ENCODE results near the gene CCDC142. TPM values are rescaled to one million over a fixed set of nuclear protein-coding genes. Genes with fewer than 3 reads are reported as not detected.

Gene CCDC142
- total and polyA plus RNA-seq, 2 experiments from 2014 or later: 5.1 to 12.3 TPM

DNA sequence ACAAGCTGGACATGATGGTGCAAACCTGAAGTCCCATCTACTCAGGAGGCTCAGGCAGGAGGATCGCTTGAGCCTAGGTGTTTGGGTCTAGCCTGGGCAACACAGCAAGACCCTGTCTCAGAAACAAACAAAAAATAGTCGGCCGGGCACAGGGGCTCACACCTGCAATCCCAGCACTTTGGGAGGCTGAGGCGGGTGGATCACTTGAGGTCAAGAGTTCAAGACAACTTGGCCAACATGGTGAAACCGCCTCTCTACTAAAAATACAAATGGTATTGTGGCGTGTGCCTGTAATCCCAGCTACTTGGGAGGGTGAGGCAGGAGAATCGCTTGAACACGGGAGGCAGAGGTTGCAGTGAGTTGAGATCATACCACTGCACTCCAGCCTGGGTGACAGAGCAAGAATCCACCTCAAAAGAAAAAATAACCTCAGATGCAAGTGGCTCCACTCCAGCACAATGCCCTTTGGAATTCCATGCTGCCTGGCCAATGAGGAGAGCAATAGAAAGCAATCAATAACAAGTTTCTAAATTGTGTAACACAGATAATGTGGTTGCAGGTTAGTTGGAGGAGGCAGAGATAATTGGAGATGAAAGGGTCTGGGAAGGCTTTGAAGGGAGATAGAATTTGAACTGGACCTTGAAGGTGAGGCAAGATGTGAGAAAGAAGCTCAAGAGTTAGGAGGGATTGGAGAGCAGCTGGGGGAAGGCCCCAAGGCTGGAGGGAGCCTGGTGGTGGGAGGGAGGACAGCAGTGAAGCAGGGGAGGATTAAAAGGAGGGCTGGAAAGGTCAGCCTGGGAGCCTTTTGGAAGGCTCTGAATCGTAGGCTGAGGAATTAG lies 6.1 kb upstream of the CCDC142 start (continued):
- TF ChIP-seq, protein P1, sequence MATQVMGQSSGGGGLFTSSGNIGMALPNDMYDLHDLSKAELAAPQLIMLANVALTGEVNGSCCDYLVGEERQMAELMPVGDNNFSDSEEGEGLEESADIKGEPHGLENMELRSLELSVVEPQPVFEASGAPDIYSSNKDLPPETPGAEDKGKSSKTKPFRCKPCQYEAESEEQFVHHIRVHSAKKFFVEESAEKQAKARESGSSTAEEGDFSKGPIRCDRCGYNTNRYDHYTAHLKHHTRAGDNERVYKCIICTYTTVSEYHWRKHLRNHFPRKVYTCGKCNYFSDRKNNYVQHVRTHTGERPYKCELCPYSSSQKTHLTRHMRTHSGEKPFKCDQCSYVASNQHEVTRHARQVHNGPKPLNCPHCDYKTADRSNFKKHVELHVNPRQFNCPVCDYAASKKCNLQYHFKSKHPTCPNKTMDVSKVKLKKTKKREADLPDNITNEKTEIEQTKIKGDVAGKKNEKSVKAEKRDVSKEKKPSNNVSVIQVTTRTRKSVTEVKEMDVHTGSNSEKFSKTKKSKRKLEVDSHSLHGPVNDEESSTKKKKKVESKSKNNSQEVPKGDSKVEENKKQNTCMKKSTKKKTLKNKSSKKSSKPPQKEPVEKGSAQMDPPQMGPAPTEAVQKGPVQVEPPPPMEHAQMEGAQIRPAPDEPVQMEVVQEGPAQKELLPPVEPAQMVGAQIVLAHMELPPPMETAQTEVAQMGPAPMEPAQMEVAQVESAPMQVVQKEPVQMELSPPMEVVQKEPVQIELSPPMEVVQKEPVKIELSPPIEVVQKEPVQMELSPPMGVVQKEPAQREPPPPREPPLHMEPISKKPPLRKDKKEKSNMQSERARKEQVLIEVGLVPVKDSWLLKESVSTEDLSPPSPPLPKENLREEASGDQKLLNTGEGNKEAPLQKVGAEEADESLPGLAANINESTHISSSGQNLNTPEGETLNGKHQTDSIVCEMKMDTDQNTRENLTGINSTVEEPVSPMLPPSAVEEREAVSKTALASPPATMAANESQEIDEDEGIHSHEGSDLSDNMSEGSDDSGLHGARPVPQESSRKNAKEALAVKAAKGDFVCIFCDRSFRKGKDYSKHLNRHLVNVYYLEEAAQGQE (IDR thresholded peaks at IDR 0.05; ENCODE audit: unreplicated experiment): no peak
- no peak for TF ChIP-seq ZNF114 (CRISPR knock-in tag; IDR thresholded peaks at IDR 0.05)

DNA sequence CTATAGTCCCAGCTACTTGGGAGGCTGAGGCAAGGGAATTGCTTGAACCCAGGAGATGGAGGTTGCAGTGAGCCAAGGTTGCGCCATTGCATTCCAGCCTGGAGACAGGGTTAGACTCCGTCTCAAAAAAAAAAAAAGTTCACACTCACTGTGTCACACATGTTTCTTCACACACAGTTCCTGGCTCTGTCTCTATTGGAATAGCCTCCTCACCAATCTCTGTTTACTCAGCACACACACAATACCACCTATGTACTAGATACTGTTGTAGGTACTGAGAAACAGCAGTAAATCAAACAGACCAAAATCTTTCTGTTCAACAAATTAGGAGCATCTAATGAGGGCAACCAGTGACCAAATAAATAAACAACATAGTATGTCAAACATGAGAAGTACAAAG lies 3.3 kb upstream of the CCDC142 start:
- H3K27ac Mint-ChIP-seq: no peak overlapping the region
- Histone ChIP-seq H3K27ac (ENCODE audit: low read depth) (no peak overlapping the region), H3K36me3 (ENCODE audit: insufficient read depth) (no peaks in the 10 kb centered on the region; the same call in 1 of the 2 replicates), H3K79me2 (replicated peaks; ENCODE audit: insufficient read depth) (peaks cover 11% of the 10 kb centered on the region), H3F3A (replicated peaks; ENCODE audit: low read depth) (no peaks in the 10 kb centered on the region), H3K4me3 (no peak overlapping the region), H3K9me2 (ENCODE audit: insufficient read depth) (no peaks in the 10 kb centered on the region), H3K4me2 (no peak overlapping the region), H3K4me1 (ENCODE audit: insufficient read depth) (peaks cover 5% of the 10 kb centered on the region; the same call in 1 of the 2 replicates), H2AFZ (no peak overlapping the region), H3K27me3 (ENCODE audit: insufficient read depth) (no peaks in the 10 kb centered on the region), H4K20me1 (replicated peaks; ENCODE audit: insufficient read depth) (peaks cover 7% of the 10 kb centered on the region; the same call in 1 of the 2 replicates)
- H3K9me3 Mint-ChIP-seq: no peaks in the 10 kb centered on the region; the same call in 2 of the 3 replicates
- no peak overlapping the region; the same call in 2 of the 3 replicates for H3K4me3 Mint-ChIP-seq
- no peak for ATAC-seq
- peaks cover 32% of the 10 kb centered on the region for H3K36me3 Mint-ChIP-seq (ENCODE audit: low read depth)
- DNase-seq (ENCODE audit: low spot score): no peak
- peaks cover 3% of the 10 kb centered on the region for H3K4me1 Mint-ChIP-seq
- peaks cover 11% of the 10 kb centered on the region for H3K27me3 Mint-ChIP-seq (ENCODE audit: insufficient read depth, low read depth, poor library complexity)
- TF ChIP-seq ZNF331 (CRISPR knock-in tag; IDR thresholded peaks at IDR 0.05; ENCODE audit: low read depth) (no peak), POLR2AphosphoS5 (IDR thresholded peaks at IDR 0.05; ENCODE audit: low read depth) (no peak), JUNB (IDR thresholded peaks at IDR 0.05; ENCODE audit: unreplicated experiment) (no peak), EZH2 (IDR thresholded peaks at IDR 0.05; ENCODE audit: low read depth, unreplicated experiment) (no peak), CREB1 (CRISPR knock-in tag; IDR thresholded peaks at IDR 0.05; ENCODE audit: low read depth) (no peak), NANOG (IDR thresholded peaks at IDR 0.05; ENCODE audit: borderline replicate concordance) (no peak), STAT1 (IDR thresholded peaks at IDR 0.05; ENCODE audit: unreplicated experiment) (no peak)
- TF ChIP-seq, protein P2, sequence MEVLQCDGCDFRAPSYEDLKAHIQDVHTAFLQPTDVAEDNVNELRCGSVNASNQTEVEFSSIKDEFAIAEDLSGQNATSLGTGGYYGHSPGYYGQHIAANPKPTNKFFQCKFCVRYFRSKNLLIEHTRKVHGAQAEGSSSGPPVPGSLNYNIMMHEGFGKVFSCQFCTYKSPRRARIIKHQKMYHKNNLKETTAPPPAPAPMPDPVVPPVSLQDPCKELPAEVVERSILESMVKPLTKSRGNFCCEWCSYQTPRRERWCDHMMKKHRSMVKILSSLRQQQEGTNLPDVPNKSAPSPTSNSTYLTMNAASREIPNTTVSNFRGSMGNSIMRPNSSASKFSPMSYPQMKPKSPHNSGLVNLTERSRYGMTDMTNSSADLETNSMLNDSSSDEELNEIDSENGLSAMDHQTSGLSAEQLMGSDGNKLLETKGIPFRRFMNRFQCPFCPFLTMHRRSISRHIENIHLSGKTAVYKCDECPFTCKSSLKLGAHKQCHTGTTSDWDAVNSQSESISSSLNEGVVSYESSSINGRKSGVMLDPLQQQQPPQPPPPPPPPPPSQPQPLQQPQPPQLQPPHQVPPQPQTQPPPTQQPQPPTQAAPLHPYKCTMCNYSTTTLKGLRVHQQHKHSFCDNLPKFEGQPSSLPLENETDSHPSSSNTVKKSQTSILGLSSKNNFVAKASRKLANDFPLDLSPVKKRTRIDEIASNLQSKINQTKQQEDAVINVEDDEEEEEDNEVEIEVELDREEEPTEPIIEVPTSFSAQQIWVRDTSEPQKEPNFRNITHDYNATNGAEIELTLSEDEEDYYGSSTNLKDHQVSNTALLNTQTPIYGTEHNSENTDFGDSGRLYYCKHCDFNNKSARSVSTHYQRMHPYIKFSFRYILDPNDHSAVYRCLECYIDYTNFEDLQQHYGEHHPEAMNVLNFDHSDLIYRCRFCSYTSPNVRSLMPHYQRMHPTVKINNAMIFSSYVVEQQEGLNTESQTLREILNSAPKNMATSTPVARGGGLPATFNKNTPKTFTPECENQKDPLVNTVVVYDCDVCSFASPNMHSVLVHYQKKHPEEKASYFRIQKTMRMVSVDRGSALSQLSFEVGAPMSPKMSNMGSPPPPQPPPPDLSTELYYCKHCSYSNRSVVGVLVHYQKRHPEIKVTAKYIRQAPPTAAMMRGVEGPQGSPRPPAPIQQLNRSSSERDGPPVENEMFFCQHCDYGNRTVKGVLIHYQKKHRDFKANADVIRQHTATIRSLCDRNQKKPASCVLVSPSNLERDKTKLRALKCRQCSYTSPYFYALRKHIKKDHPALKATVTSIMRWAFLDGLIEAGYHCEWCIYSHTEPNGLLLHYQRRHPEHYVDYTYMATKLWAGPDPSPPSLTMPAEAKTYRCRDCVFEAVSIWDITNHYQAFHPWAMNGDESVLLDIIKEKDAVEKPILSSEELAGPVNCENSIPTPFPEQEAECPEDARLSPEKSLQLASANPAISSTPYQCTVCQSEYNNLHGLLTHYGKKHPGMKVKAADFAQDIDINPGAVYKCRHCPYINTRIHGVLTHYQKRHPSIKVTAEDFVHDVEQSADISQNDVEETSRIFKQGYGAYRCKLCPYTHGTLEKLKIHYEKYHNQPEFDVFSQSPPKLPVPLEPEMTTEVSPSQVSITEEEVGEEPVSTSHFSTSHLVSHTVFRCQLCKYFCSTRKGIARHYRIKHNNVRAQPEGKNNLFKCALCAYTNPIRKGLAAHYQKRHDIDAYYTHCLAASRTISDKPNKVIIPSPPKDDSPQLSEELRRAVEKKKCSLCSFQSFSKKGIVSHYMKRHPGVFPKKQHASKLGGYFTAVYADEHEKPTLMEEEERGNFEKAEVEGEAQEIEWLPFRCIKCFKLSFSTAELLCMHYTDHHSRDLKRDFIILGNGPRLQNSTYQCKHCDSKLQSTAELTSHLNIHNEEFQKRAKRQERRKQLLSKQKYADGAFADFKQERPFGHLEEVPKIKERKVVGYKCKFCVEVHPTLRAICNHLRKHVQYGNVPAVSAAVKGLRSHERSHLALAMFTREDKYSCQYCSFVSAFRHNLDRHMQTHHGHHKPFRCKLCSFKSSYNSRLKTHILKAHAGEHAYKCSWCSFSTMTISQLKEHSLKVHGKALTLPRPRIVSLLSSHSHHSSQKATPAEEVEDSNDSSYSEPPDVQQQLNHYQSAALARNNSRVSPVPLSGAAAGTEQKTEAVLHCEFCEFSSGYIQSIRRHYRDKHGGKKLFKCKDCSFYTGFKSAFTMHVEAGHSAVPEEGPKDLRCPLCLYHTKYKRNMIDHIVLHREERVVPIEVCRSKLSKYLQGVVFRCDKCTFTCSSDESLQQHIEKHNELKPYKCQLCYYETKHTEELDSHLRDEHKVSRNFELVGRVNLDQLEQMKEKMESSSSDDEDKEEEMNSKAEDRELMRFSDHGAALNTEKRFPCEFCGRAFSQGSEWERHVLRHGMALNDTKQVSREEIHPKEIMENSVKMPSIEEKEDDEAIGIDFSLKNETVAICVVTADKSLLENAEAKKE (CRISPR knock-in tag; IDR thresholded peaks at IDR 0.05): no peak
- TF ChIP-seq, protein P3, sequence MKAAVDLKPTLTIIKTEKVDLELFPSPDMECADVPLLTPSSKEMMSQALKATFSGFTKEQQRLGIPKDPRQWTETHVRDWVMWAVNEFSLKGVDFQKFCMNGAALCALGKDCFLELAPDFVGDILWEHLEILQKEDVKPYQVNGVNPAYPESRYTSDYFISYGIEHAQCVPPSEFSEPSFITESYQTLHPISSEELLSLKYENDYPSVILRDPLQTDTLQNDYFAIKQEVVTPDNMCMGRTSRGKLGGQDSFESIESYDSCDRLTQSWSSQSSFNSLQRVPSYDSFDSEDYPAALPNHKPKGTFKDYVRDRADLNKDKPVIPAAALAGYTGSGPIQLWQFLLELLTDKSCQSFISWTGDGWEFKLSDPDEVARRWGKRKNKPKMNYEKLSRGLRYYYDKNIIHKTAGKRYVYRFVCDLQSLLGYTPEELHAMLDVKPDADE (IDR thresholded peaks at IDR 0.05): no peak
- TF ChIP-seq, protein P4, sequence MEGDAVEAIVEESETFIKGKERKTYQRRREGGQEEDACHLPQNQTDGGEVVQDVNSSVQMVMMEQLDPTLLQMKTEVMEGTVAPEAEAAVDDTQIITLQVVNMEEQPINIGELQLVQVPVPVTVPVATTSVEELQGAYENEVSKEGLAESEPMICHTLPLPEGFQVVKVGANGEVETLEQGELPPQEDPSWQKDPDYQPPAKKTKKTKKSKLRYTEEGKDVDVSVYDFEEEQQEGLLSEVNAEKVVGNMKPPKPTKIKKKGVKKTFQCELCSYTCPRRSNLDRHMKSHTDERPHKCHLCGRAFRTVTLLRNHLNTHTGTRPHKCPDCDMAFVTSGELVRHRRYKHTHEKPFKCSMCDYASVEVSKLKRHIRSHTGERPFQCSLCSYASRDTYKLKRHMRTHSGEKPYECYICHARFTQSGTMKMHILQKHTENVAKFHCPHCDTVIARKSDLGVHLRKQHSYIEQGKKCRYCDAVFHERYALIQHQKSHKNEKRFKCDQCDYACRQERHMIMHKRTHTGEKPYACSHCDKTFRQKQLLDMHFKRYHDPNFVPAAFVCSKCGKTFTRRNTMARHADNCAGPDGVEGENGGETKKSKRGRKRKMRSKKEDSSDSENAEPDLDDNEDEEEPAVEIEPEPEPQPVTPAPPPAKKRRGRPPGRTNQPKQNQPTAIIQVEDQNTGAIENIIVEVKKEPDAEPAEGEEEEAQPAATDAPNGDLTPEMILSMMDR (conservative IDR thresholded peaks at IDR 0.05; ENCODE audit: low read depth in 2 of 2): no peak

Data from GM23338 (cell line).